HG03354 (cell line): Measurements from ENCODE around the gene BLOC1S2.
A peak's percentile ranks its signal among the peaks of the same experiment; 100 is the strongest.
"Not testable (repeated sequence)": the region's sequence is repeated elsewhere in the genome, so short reads cannot be mapped to it uniquely, and the experiment has no call there.

Source experiments
- ATAC-seq: cut with Tn5 transposase; IDR thresholded peaks from one replicate; pipeline ENCODE4 v1.9.1; 2021; ENCODE audit warnings: mild to moderate bottlenecking; ENCODE audit not compliant: unreplicated experiment, poor library complexity, severe bottlenecking

Gene BLOC1S2

GRCh38 chr10:100293066-100293465 is 6.6 kb upstream of the BLOC1S2 start:
- ATAC-seq: no peak

DNA sequence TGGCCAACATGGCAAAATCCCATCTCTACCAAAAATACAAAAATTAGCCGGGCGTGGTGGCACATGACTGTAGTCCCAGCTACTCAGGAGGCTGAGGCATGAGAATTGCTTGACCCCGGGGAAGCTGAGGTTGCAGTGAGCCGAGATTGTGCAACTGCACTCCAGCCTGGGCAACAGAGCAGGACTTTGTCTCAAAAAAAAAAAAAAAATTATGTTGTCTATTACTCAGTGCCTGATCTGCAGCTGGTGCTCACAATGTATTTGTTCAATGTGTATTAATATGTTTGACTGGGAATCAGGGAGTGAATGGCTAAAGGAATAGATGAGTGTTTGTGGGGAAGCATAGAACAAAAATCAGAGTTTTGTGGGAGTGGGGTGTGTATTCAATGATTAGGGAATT is 5.8 kb upstream of the BLOC1S2 start:
- ATAC-seq: not testable (repeated sequence)

DNA sequence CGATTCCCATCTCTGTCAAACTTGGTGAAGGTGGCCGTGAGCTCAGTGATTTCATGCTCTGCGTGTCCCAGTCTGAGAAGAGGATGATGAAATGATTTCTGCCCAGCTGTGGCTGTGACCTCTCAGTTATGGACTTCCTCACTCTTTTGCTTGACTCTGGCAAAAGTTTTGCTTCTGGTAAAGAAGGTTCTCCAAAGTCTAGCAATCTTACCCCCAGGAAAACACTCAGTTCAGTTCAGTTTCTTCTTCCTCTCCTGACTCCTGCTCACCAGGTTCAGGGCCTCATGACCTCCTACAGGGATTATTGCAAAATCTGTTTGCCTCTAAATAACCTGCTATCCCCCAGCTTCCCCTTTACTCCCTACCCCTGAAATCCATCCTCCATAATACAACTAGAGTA is 4.9 kb upstream of the BLOC1S2 start:
- ATAC-seq: no peak

DNA sequence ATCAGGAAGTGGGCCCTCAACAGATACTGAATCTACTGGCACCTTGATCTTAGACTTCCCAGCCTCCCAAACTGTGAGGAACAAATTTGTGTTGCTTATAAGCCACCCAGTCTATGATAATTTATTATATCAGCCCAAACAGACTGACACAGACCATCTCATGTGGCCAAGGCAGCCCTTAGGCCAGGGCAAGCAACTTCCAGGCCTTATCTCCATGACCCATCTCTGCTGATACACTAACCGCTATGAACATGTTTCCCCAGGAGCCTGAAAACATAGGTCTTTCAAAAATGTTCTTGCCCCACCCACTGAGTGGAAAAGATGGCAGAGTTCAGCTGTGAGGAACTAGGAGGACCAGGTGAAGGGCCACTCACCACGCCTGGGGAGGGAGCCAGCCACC is 3.2 kb upstream of the BLOC1S2 start:
- no peak for ATAC-seq

DNA sequence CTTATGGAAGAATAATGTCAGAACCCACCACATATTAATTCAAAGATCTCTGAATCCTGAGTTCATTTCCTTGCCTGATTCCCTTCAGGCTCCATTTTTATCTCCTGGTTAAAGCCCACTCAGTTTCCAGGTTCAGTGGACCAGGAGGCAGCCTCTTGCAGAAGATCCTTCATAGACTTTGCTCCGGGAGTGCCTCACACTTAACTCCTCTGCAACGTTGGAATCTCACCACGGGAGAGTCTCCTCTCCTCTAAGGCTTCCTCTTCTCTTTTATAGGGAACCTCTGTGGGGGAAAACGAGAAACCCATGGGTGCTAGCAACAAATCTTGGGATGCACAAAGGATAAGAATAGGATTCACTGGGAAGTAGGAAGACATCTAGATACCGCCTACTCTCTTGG is 1.7 kb upstream of the BLOC1S2 start:
- no peak for ATAC-seq

DNA sequence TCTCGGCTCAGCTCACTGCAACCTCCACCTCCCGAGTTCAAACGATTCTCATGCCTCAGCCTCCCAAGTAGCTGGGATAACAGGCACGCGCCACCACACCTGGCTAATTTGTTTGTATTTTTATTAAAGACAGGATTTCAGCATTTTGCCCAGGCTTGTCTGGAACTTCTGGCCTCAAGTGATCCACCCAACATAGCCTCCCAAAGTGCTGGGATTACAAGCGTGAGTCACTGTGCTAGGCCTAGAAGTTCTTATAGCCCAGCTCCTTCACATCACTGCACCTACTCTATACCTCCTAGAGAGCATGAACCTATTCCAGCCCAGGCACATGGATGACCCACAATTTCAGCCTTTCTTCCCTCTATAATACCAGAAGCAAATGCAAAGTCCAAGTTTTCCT is 1.3 kb upstream of the BLOC1S2 start:
- ATAC-seq: no peak

DNA sequence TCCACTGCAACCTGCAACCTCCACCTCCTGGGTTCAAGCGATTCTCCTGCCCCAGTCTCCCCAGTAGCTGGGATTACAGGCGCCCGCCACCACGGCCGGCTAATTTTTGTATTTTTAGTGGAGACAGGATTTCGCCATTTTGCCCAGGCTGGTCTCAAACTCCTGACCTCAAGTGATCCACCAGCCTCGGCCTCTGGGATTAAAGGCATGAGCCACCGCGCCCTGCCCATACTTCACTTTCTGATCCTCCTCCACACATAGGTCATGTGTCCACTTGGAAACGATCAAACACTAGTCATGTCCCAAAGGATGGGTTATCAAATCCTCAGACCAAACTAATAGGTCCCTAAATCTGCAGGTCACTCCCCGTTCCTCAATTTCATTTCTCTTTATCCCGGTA is 1.2 kb downstream of the BLOC1S2 start:
- ATAC-seq: not testable (repeated sequence)

GRCh38 chr10:100282907-100283306 is 3.6 kb downstream of the BLOC1S2 start:
- no peak for ATAC-seq

GRCh38 chr10:100276971-100277370 is 9.5 kb downstream of the BLOC1S2 start:
- ATAC-seq: not testable (repeated sequence)

DNA sequence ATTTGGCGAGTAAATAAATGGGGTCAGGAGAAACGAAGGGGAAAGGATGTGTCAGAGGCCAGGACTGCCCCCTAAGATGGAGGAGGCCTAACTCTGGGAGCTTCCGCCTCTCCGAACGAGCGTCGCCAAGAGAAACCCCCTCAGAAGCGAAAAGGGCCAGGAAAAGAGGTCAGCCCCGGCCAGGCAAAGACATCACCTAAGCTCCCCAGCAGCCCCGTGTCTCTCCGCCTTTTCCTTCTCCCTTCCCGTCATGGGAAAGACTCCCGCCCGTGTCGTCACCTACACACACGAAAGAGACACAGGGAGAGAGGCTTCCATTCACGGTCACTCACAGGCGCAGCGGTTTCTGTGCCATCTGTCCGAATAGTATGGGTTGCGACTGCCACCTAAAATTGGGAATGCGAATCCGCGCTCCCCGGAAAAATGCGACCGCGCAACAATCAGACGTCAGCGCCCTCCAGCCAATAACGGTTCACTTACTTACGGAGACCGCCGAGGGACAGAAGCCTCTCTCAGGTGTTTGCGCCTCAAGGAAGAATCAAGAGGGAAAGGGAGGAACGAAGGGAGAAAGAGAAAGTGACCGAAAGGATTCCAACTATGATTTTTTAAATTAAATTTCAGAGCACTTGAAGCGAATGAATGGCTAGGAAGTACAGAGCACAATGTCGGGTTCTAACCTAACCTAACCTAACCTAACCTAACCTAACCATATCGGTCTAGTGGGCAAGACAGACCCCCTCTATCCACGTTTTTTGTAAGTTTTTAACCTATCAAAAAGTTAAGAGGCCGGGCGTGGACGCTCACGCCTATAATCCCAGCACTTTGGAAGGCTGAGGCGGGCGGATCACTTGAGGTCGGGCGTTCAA is 19.0 kb downstream of the BLOC1S2 start, which contains the start of gene CWF19L1:
Gene CWF19L1, minus strand, starts transcription at position 400 of the 866 bp plus-strand sequence. Its CDS starts 45 bp downstream, at position 355.
- ATAC-seq: peak; percentile 81

DNA sequence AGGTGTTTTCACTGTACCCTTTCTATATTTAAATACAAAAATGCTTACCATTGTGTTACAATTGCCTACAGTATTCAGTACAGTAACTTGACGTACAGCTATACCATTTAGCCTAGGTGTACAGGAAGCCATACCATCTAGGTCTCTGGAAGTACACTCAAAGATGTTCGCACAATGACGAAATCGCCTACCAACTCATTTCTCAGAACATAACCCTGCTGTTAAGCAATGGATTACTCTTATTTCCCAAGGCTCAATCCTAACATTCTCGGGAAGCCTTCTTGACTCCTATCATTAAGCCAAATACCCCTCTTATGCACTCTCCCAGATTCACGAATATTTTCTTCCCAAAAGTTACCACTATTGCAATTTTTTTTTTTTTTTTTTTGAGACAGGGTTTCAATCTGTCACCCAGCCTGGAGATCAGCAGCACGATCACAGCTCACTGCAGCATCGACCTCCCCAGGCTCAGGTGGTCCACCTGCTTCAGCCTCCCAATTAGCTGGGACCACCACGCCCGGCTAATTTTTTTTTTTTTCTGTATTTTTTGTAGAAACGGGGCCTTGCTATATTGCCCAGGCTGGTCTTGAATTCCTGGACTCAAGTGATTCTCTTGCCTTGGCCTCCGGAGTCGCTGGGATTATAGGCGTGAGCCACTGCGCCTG is 20.5 kb downstream of the BLOC1S2 start:
- ATAC-seq: no peak

DNA sequence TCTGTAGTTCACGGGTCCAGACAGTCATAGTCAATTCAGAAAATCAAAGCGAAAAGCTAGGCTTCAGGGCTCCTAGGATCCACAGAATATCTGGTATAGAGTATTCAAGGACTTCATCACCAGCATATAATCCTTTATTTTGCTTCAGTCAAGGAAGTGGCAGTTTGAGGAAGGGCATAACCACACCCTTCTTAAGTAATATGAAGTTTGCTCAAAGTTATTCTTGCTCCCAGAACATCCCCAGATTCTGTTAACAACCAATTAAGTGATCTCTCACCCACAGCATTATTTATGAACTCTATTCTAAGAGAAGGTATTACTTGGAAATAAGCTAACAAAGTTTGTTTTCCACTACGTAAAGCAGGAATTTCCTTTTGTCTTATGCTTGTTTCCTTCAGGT is 32.3 kb downstream of the BLOC1S2 start:
- ATAC-seq: no peak

- ATAC-seq: no peak
Observed at GRCh38 chr10:100253041-100253440, 33.4 kb downstream of the BLOC1S2 start.

DNA sequence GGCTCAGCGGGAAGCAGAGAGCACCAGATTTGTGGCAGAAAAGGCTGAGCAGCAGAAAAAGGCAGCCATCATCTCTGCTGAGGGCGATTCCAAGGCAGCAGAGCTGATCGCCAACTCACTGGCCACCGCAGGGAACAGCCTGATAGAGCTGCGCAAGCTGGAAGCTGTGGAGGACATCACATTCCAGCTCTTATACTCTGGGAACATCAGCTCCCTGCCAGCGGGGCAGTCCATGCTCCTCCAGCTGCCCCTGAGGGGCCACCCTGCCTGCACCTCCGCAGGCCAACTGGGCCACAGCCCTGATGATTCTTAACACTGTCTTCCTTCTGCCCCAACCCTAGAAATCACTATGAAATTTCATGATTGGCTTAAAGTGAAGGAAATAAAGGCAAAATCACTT is 37.7 kb downstream of the BLOC1S2 start:
- no peak for ATAC-seq

GRCh38 chr10:100245484-100246220 is 40.8 kb downstream of the BLOC1S2 start:
- ATAC-seq: no peak

DNA sequence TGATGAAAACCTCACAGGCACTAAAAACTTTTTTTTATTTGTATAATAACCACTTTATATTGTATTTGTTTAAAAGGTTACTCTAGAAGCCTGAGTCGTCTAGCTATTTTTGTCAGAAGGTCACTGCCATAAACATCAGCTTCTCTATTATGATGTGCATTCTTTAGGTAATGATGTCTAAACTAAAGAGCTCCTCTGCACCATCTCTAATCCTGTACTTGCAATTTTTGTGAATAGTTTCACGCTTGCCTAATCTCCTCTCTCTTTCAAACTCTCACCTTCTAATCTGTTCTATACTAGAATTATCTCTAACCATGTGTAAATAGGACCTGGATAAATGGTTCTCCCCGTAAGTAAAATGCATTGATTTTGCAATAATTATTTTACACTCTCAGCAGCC is 46.6 kb downstream of the BLOC1S2 start:
- no peak for ATAC-seq

DNA sequence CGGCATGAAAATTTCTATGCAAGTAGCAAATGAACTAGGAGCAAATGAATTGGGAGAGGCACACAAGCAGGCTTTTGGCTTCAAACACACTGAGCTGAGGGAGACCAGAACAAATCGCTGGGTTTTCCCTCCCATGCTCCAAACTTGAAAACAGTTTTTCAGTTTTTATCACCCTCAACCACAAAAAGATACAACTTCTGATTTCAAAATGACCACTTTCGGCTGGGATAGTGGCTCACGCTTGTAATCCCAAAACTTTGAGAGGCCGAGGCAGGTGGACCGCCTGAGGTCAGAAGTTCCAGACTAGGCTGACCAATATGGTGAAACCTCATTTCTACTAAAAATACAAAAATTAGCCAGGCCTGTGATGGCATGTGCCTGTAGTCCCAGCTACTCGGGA is 48.1 kb downstream of the BLOC1S2 start:
- no peak for ATAC-seq

DNA sequence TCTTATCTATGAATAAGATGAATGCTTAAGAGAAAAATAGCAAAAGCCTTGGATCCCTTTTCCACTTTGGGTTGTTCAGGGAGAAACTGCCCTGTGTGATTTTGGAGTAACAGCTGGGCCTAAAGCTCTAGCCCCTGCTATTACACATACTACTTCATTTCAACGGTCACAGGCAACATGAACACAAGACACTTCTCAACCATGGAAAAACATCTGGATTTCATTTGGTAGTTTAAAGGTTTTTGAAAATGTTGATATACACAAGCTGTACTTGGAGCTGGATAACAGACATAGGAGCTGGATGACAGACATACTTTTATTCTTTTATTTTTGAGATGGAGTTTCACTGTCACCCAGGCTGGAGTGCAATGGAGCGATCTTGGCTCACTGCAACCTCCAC is 54.4 kb downstream of the BLOC1S2 start:
- no peak for ATAC-seq

DNA sequence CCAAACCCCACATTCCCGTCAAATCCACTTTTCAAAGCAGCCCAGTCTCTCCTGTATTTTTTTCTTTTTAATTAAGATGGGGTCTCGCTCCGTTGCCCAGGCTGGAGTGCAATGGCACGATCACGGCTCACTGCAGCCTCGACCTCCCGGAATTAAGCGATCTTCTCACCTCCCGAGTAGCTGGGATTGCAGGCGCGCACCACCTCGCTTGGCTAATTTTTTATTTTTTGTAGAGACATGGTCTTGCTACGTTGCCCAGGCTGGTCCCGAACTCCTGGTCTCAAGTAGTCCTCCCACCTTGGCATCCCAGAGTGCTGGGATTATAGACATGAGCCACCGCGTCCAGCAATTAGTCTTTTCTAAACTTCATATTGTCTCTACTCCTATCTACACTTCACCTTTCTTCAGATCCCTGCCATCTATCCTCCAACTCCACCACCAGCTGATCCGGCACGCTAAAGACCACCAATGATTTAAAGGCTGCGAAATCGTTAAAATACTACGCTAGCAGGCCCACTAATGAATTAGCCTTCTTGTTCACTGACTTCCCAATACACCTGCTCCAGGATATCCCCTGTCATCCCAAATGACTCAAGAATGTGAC is 56.6 kb downstream of the BLOC1S2 start:
- ATAC-seq: no peak

GRCh38 chr10:100223879-100224278 is 62.6 kb downstream of the BLOC1S2 start:
- no peak for ATAC-seq
